Thoracic aorta (tissue), 2 donors: ENCODE measurements around the gene ARL10. TPM values are rescaled to one million over a fixed set of nuclear protein-coding genes. Genes with fewer than 3 reads are reported as not detected.
A peak's percentile ranks its signal among the peaks of the same experiment; 100 is the strongest.

Experiments used
- ATAC-seq: fragments of 150-250 bp; one replicate; pipeline ENCODE4 v1.8.0; 2017; ENCODE audit warnings: low read depth; ENCODE audit not compliant: insufficient number of reproducible peaks, low FRiP score
- DNase-seq: peaks from one replicate; pipeline ENCODE4 v3.0.0-alpha.2; 2020; ENCODE audit warnings: low spot score
- H3K27ac ChIP-seq, 2 donors: fragments of 200-600 bp; sonication (generic); 1 replicate in 1 of 2; 2 replicates in 1 of 2; pipeline ENCODE4 v1.5.1; 2016; ENCODE audit warnings: mild to moderate bottlenecking in 2 of 2, moderate library complexity in 2 of 2
- H3K27me3 ChIP-seq: fragments of 200-600 bp; sonication (generic); replicated peaks from 2 replicates; pipeline ENCODE4 v1.6.0; 2016; ENCODE audit warnings: mild to moderate bottlenecking; ENCODE audit not compliant: insufficient read depth
- H3K36me3 ChIP-seq: fragments of 200-600 bp; sonication (generic); one replicate; pipeline ENCODE4 v1.5.1; 2016
- H3K4me1 ChIP-seq, 2 donors: fragments of 200-600 bp; sonication (generic); 1 replicate in 1 of 2; 2 replicates in 1 of 2; pipeline versions ENCODE4 v1.5.1 to v1.6.0; 2016; ENCODE audit warnings: low read depth in 2 of 2, mild to moderate bottlenecking in 1 of 2; ENCODE audit not compliant: control insufficient read depth in 1 of 2
- H3K4me3 ChIP-seq: fragments of 200-600 bp; sonication (generic); 2 replicates; pipeline ENCODE4 v1.5.1; 2016; ENCODE audit warnings: mild to moderate bottlenecking
- H3K9me3 ChIP-seq: fragments of 200-600 bp; sonication (generic); 2 replicates; pipeline ENCODE4 v1.5.1; 2016
- CTCF ChIP-seq: fragments of 200-600 bp; sonication (generic); IDR thresholded peaks from one replicate; pipeline ENCODE4 v1.5.1; 2019; ENCODE audit warnings: antibody characterized with exemption
- total RNA-seq, 2 donors: library from RNA; depleted of rRNA; stranded (reverse); fragments of >200 nt; gene quantifications; one replicate each; pipeline versions ENCODE4 v1.1.0 to v1.2.3, GENCODE V29; 2016

The ARL10 gene
- total RNA-seq, 2 donors from 2014 or later: 10.4 to 14.8 TPM

- peak overlapping the region; percentile 5 to 24 for H3K27ac ChIP-seq
- H3K4me1 ChIP-seq: peaks cover 3 to 17% of the 10 kb centered on the region in 2 donors
- no peak for ATAC-seq
- no peaks in the 10 kb centered on the region for H3K9me3 ChIP-seq
- no peaks in the 10 kb centered on the region for H3K27me3 ChIP-seq
- DNase-seq: no peak
- TF ChIP-seq CTCF: no peak
- H3K36me3 ChIP-seq: peaks cover 11% of the 10 kb centered on the region
- H3K4me3 ChIP-seq: no peak overlapping the region
Measured at GRCh38 chr5:176371621-176372539, 6.6 kb downstream of the ARL10 start.

DNA sequence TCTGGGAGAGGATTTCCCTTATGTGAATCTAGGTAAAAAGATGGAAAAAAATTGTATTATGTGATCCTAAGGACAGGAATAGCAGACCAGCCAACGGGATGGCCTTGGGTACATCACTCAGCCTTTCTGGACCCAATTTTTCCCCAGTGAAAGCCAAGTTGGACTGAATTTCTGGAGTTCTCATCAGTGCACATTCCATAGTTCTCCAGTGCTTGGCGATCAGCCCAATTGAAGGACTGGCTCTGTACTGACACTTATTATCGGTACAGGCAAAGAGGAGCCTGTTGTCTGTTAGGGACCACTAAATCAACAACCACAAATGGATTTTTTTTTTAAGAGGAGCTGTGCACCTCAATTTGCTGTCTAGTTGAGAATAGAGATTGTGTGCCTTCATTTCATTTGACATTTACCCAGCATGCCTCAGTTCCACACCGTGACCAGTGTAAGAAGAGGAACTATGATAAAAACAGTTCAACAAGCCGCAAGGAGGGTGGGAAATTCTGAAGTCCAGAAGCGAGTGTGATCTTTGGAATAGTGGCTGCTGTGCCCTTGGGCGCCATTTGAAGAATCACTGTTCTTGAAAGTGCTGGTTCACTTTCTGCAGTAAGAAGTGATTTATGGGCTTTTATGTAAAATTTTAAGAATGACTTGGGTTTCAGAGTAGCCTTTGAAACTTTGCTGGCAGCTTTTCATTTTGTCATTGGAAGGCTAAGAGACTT lies 8.0 kb downstream of the ARL10 start:
- DNase-seq (no peak), ATAC-seq (no peak)
- Histone ChIP-seq H3K4me3 (no peak overlapping the region), H3K36me3 (peaks cover 11% of the 10 kb centered on the region), H3K27me3 (no peaks in the 10 kb centered on the region), H3K9me3 (no peaks in the 10 kb centered on the region), H3K27ac (peak overlapping the region in 1 of 2 donors; percentile 24), H3K4me1 (peaks cover 3 to 17% of the 10 kb centered on the region in 2 donors)
- no peak for TF ChIP-seq CTCF

DNA sequence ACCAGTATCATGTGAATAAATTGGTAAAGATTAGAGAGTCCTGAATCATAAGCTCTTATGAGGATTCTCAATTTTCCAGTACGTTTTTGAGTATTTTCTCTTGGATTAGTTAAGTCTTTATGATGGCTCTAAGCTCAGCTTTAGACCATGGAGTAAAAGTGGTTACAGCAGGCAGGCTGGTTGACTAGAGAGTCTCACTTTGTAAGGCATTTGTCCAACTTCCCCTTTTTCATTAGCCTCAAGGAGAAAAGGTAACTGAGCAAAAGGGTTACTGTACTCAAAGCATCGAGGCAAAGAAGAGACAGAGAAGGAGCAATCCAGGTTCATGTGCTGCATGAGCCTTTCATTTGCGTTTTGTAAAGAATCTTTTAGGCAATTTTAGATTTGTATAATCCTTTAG lies 14.6 kb downstream of the ARL10 start:
- Histone ChIP-seq H3K36me3 (peaks cover 9% of the 10 kb centered on the region), H3K4me1 (peaks cover 6 to 19% of the 10 kb centered on the region in 2 donors), H3K4me3 (no peak overlapping the region), H3K27ac (no peak overlapping the region), H3K9me3 (no peaks in the 10 kb centered on the region), H3K27me3 (no peaks in the 10 kb centered on the region)
- ATAC-seq (no peak), DNase-seq (no peak)
- TF ChIP-seq CTCF: no peak

GRCh38 chr5:176381423-176381822 lies 16.1 kb downstream of the ARL10 start:
- no peaks in the 10 kb centered on the region for H3K9me3 ChIP-seq
- no peak overlapping the region for H3K4me3 ChIP-seq
- peaks cover 9% of the 10 kb centered on the region for H3K36me3 ChIP-seq
- no peak for TF ChIP-seq CTCF
- no peak for DNase-seq
- peak; percentile 41 for ATAC-seq
- H3K4me1 ChIP-seq: peaks cover 6 to 19% of the 10 kb centered on the region in 2 donors
- H3K27ac ChIP-seq: peak overlapping the region; percentile 75 to 79
- no peaks in the 10 kb centered on the region for H3K27me3 ChIP-seq

GRCh38 chr5:176381979-176382378 lies 16.7 kb downstream of the ARL10 start:
- H3K27ac ChIP-seq: peak overlapping the region; percentile 75 to 79
- DNase-seq: no peak
- TF ChIP-seq CTCF: no peak
- peaks cover 9% of the 10 kb centered on the region for H3K36me3 ChIP-seq
- peaks cover 6 to 20% of the 10 kb centered on the region in 2 donors for H3K4me1 ChIP-seq
- no peaks in the 10 kb centered on the region for H3K9me3 ChIP-seq
- H3K27me3 ChIP-seq: no peaks in the 10 kb centered on the region
- ATAC-seq: no peak
- no peak overlapping the region for H3K4me3 ChIP-seq
